H9 (cell line): ENCODE results near the gene FAM111B. TPM values are rescaled to one million over a fixed set of nuclear protein-coding genes. Genes with fewer than 3 reads are reported as not detected.

Experiments used
- DNase-seq: peaks from one replicate; pipeline ENCODE4 v3.0.0-alpha.2; 2017
- H2AFZ ChIP-seq: one replicate; pipeline ENCODE4 v1.6.1; 2013; ENCODE audit warnings: mild to moderate bottlenecking, low read length, control low read depth, moderate library complexity
- H2AK5ac ChIP-seq: 2 replicates; pipeline ENCODE4 v1.6.1; 2013; ENCODE audit warnings: low read length, control low read depth, mixed read lengths; ENCODE audit not compliant: insufficient read length
- H2BK120ac ChIP-seq: one replicate; pipeline ENCODE4 v1.6.1; 2013; ENCODE audit warnings: low read depth, mild to moderate bottlenecking, low read length, control low read depth, inconsistent platforms; ENCODE audit not compliant: poor library complexity, severe bottlenecking
- H2BK12ac ChIP-seq: 2 replicates; pipeline ENCODE4 v1.6.1; 2013; ENCODE audit warnings: low read length, control low read depth, mixed read lengths, low read depth; ENCODE audit not compliant: insufficient read length
- H2BK15ac ChIP-seq: 2 replicates; pipeline ENCODE4 v1.6.1; 2013; ENCODE audit warnings: low read depth, low read length, control low read depth
- H2BK20ac ChIP-seq: one replicate; pipeline ENCODE4 v1.6.1; 2013; ENCODE audit warnings: low read depth, mild to moderate bottlenecking, low read length, control low read depth, inconsistent platforms; ENCODE audit not compliant: poor library complexity, severe bottlenecking
- H2BK5ac ChIP-seq: 2 replicates; pipeline ENCODE4 v1.6.1; 2013; ENCODE audit warnings: low read length, control low read depth, mixed read lengths; ENCODE audit not compliant: insufficient read length
- H3K14ac ChIP-seq: 2 replicates; pipeline ENCODE4 v1.6.1; 2013; ENCODE audit warnings: low read length, control low read depth; ENCODE audit not compliant: insufficient read depth
- H3K18ac ChIP-seq: 2 replicates; pipeline ENCODE4 v1.6.1; 2013; ENCODE audit warnings: low read depth, mild to moderate bottlenecking, mixed read lengths, low read length, control low read depth; ENCODE audit not compliant: insufficient read length
- H3K23ac ChIP-seq: 2 replicates; pipeline ENCODE4 v1.6.1; 2013; ENCODE audit warnings: low read length, control low read depth, mixed read lengths, low read depth; ENCODE audit not compliant: insufficient read length
- H3K23me2 ChIP-seq: 2 replicates; pipeline ENCODE4 v1.6.1; 2013; ENCODE audit warnings: low read depth, mild to moderate bottlenecking, mixed read lengths, low read length, control low read depth; ENCODE audit not compliant: insufficient read length, poor library complexity, severe bottlenecking
- H3K27ac ChIP-seq: 2 replicates; pipeline ENCODE4 v1.5.1; 2013; ENCODE audit warnings: low read length, control low read depth, mixed read lengths, low read depth; ENCODE audit not compliant: insufficient read length
- H3K27me3 ChIP-seq: 2 replicates; pipeline ENCODE4 v1.6.1; 2013; ENCODE audit warnings: low read length, control low read depth, inconsistent platforms; ENCODE audit not compliant: insufficient read depth
- H3K4ac ChIP-seq: 2 replicates; pipeline ENCODE4 v1.6.1; 2013; ENCODE audit warnings: low read depth, mild to moderate bottlenecking, control low read depth, inconsistent platforms, low read length, moderate library complexity
- H3K4me1 ChIP-seq: 2 replicates; pipeline ENCODE4 v1.6.1; 2013; ENCODE audit warnings: low read length, control low read depth, inconsistent platforms; ENCODE audit not compliant: insufficient read depth
- H3K4me2 ChIP-seq: 2 replicates; pipeline ENCODE4 v1.6.1; 2013; ENCODE audit warnings: low read length, control low read depth, mixed read lengths; ENCODE audit not compliant: insufficient read length, insufficient read depth
- H3K56ac ChIP-seq: 2 replicates; pipeline ENCODE4 v1.6.1; 2013; ENCODE audit warnings: low read depth, mild to moderate bottlenecking, mixed read lengths, low read length, control low read depth; ENCODE audit not compliant: insufficient read length
- H3K79me1 ChIP-seq: 2 replicates; pipeline ENCODE4 v1.6.1; 2013; ENCODE audit warnings: low read depth, mild to moderate bottlenecking, moderate library complexity, low read length, control low read depth, inconsistent platforms; ENCODE audit not compliant: insufficient read depth, poor library complexity, severe bottlenecking
- H3K79me2 ChIP-seq: 2 replicates; pipeline ENCODE4 v1.6.1; 2013; ENCODE audit warnings: low read length, control low read depth, inconsistent platforms; ENCODE audit not compliant: insufficient read depth
- H3K9ac ChIP-seq: 2 replicates; pipeline ENCODE4 v1.6.1; 2013; ENCODE audit warnings: low read length, control low read depth, mixed read lengths; ENCODE audit not compliant: insufficient read length; ENCODE audit errors: extremely low read depth
- H3K9me3 ChIP-seq: one replicate; pipeline ENCODE4 v1.6.1; 2013; ENCODE audit warnings: low read depth, low read length, inconsistent platforms; ENCODE audit not compliant: control insufficient read depth
- H3T11ph ChIP-seq: one replicate; pipeline ENCODE4 v1.6.1; 2013; ENCODE audit warnings: mild to moderate bottlenecking, low read length, control low read depth, inconsistent platforms
- H4K20me1 ChIP-seq: one replicate; pipeline ENCODE4 v1.6.1; 2013; ENCODE audit not compliant: control insufficient read depth, insufficient read length, insufficient read depth
- H4K5ac ChIP-seq: 2 replicates; pipeline ENCODE4 v1.6.1; 2013; ENCODE audit warnings: low read depth, mild to moderate bottlenecking, mixed read lengths, low read length, control low read depth; ENCODE audit not compliant: insufficient read length
- H4K8ac ChIP-seq: replicated peaks from 2 replicates; pipeline ENCODE4 v1.6.1; 2013; ENCODE audit warnings: low read length, control low read depth, mixed read lengths, low read depth; ENCODE audit not compliant: insufficient read length
- H4K91ac ChIP-seq: 2 replicates; pipeline ENCODE4 v1.6.1; 2013; ENCODE audit warnings: low read depth, mild to moderate bottlenecking, moderate library complexity, mixed read lengths, low read length, control low read depth; ENCODE audit not compliant: insufficient read length
- H3K27ac Mint-ChIP-seq, 3 experiments: 2 replicates in 2 of 3; 3 replicates in 1 of 3; pipeline ENCODE4 v1.8.0; 2020 to 2021; ENCODE audit warnings: mixed read lengths in 3 of 3, mild to moderate bottlenecking in 1 of 3, moderate library complexity in 1 of 3
- H3K27me3 Mint-ChIP-seq: 2 replicates; pipeline ENCODE4 v1.8.0; 2021; ENCODE audit warnings: low read depth, mild to moderate bottlenecking, moderate library complexity, mixed read lengths
- H3K36me3 Mint-ChIP-seq, 3 experiments: 2 replicates in 2 of 3; 3 replicates in 1 of 3; pipeline ENCODE4 v1.8.0; 2020 to 2021; ENCODE audit warnings: low read depth in 3 of 3, mixed read lengths in 3 of 3; ENCODE audit not compliant: insufficient read depth in 1 of 3
- H3K4me1 Mint-ChIP-seq, 2 experiments: 2 replicates each; pipeline ENCODE4 v1.8.0; 2020; ENCODE audit warnings: mixed read lengths in 2 of 2
- H3K4me3 Mint-ChIP-seq, 2 experiments: 2 replicates in 1 of 2; 3 replicates in 1 of 2; pipeline ENCODE4 v1.8.0; 2020 to 2021; ENCODE audit warnings: mild to moderate bottlenecking in 2 of 2, mixed read lengths in 2 of 2, moderate library complexity in 1 of 2
- H3K9me3 Mint-ChIP-seq, 2 experiments: 2 replicates in 1 of 2; 3 replicates in 1 of 2; pipeline ENCODE4 v1.8.0; 2020; ENCODE audit warnings: mild to moderate bottlenecking in 2 of 2, mixed read lengths in 2 of 2, moderate library complexity in 1 of 2
- CTCF ChIP-seq: fragments of 200-600 bp; sonication (generic); conservative IDR thresholded peaks from 3 replicates; pipeline ENCODE4 v1.8.0; 2021; ENCODE audit warnings: antibody characterized with exemption, mild to moderate bottlenecking
- WGBS: extraction: QIAGEN DNeasy Blood & Tissue Kit; methylation state at CpG from one replicate; pipeline ENCODE4 v1.1.7; 2013; ENCODE audit warnings: missing lambda C conversion rate, low lambda C conversion rate, mixed read lengths; ENCODE audit not compliant: insufficient read length; ENCODE audit errors: extremely low coverage; 5-methylcytosine and 5-hydroxymethylcytosine counted together
- total RNA-seq: library from RNA; stranded (reverse); gene quantifications from 2 replicates; pipeline ENCODE4 v1.2.1, GENCODE V29; 2021

Gene FAM111B
- total RNA-seq, 1 experiment from 2014 or later, result 35.0 TPM

DNA sequence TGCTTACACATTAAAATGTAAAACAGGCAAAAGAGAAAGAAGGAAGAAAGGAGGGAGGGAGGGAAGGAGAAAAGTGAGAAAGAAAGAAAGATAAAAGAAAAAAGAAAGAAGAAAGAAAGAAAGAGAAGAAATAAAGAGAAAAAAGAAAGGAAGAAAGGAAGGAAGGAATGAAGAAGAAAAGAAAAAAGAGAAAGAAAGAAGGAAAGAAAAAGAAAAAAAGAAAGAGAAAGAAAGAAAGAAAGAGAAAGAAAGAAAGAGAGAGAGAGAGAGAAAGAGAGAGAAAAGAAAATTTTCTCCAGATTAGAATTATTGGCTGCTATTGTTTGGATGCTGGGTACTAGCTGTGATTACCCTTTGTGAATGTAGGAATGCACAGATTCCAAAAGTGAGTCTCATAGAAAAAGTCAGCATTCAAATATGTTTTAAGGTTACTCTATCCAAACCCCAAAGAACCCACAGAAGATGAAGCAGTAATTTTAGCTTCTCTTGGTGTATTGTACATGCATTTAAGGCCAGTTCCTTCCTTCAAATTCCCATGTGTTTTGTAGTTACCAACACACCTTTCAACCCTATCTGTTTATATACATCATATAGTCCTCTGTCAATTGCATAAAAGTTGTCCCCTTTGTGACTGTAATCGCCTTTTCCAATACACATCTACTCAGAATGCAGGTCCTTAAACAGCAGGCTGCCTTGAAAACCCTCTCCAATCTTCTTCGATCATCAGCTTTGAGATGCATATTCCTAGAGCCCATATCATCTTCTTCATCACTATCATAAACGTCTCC is 34.8 kb downstream of the FAM111B start:
- no peak overlapping the region for H2AK5ac ChIP-seq
- no peaks in the 10 kb centered on the region for H3K27me3 ChIP-seq
- H4K20me1 ChIP-seq, result no peaks in the 10 kb centered on the region
- no peak for DNase-seq
- H3K27me3 Mint-ChIP-seq, result peaks cover 28% of the 10 kb centered on the region
- no peak overlapping the region for H3K56ac ChIP-seq
- H3K27ac Mint-ChIP-seq, result peak overlapping the region in 2 of 3 experiments; percentile 83 to 96; a peak in 4 of 7 replicates
- H3K18ac ChIP-seq, result no peak overlapping the region
- H3K79me1 ChIP-seq, result no peaks in the 10 kb centered on the region
- H3K9ac ChIP-seq, result peak overlapping the region; percentile 34
- no peak overlapping the region for H2BK5ac ChIP-seq
- H3K4me1 ChIP-seq, result no peaks in the 10 kb centered on the region; the same call in 1 of the 2 replicates
- no peaks in the 10 kb centered on the region for H3K9me3 ChIP-seq
- H3K79me2 ChIP-seq, result no peaks in the 10 kb centered on the region
- peak overlapping the region; percentile 91 to 92 for H3K4me3 Mint-ChIP-seq
- WGBS, result no CpG with 5 or more reads among the region's 3 CpGs
- H3K4me2 ChIP-seq, result peak overlapping the region; percentile 65
- peaks cover 2 to 12% (median 3%) of the 10 kb centered on the region in 3 experiments; a peak in 5 of 7 replicates for H3K36me3 Mint-ChIP-seq
- H4K91ac ChIP-seq, result no peak overlapping the region
- no peak for TF ChIP-seq CTCF
- no peak overlapping the region for H3K23ac ChIP-seq
- no peak overlapping the region for H4K8ac ChIP-seq
- H2BK12ac ChIP-seq, result no peak overlapping the region
- H2BK15ac ChIP-seq, result no peak overlapping the region
- no peak overlapping the region for H3K4ac ChIP-seq
- no peak overlapping the region for H4K5ac ChIP-seq
- no peak overlapping the region for H2AFZ ChIP-seq
- H3T11ph ChIP-seq, result no peak overlapping the region
- no peak overlapping the region for H2BK120ac ChIP-seq
- H3K23me2 ChIP-seq, result peaks cover 6% of the 10 kb centered on the region
- no peak overlapping the region for H2BK20ac ChIP-seq
- no peak overlapping the region for H3K14ac ChIP-seq
- H3K27ac ChIP-seq, result no peak overlapping the region
- H3K9me3 Mint-ChIP-seq, result peaks cover 5 to 12% of the 10 kb centered on the region in 2 experiments; a peak in 3 of 5 replicates
- peaks cover 25 to 40% of the 10 kb centered on the region in 2 experiments for H3K4me1 Mint-ChIP-seq
